Measurements from ENCODE around the gene GRID1.
"Not testable (repeated sequence)": the region's sequence is repeated elsewhere in the genome, so short reads cannot be mapped to it uniquely, and the experiment has no call there.

GRID1 gene

DNA sequence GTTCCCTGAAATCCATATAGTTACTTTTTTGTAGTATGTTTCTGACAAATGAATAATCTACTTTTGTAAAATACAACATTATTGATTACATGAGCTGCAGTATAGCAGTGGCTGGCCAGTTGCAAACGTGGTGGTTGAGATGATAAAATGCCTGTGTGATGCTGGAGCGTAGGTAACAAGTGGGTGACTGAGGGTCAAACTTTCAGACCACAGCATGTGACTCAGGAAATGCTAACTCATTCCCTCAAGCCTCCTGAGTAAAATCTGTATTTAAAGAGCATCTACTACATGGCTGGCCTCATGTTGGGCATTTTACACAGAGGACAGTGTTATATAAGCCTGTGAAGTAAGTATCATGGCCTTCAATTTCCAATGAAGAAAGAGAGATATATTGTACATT lies 585.2 kb downstream of the GRID1 start:
- no peak for DNase-seq (ENCODE audit: low read depth in 3 of 3, low spot score in 1 of 3)

DNA sequence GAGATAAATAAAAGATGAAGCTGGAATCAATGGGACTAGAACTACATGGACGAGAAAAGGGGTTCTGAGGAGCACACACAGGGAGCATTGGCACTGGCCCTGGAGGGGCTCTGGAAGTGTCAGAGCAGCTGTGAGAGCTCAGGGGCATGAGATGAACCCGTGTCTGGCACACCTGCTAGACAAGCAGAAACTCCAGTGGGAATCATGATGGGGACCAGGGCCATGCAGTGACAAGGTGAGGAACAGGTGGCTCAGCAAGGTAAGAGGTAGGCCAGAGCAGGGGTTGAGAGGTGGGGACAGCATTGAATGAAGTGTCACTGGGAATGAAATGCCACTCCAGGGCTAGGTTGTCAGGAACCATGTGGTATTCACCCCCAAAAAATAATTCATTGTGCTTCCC lies 588.5 kb downstream of the GRID1 start:
- no peak for DNase-seq (ENCODE audit: low read depth in 3 of 3, low spot score in 1 of 3)

DNA sequence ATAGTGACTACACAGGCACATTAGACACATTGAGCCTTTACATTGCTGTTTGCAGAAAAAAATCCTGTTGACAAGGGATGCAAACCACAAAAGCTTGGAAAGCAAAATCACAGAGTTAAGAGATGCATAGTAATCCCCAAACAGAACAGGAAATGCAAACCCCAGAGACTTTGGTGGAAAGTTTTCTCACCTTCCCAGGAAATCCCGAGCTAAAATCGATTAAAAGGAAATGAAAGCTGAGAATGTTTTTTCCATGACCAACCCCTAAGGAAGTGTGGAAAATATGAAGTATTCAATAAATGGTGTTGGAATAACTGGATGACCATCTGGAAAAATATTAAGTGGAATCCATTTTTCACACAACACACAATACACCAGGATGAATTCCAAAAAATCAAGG lies 598.7 kb downstream of the GRID1 start:
- no peak for DNase-seq (ENCODE audit: low read depth in 3 of 3, low spot score in 1 of 3)

DNA sequence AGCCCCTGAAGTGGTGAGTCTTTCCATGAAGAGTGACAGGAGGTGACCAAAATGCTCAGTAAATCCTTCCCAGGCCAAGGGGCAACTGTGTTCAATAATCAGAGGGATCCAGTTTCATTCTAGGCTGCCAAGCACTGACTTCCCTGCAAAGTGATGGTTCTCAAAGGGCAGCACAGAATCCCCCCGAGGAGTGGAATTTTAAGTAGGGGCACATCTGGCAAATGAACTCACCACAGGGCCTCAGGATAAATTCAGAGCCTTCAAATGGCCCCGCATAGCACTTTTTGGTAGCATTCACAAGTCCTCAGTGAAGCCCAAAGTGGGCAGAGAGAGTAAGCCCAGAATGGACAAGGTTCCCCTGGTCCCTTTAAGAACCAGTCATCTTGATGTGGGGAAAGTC lies 602.5 kb downstream of the GRID1 start:
- no peak for DNase-seq (ENCODE audit: low read depth in 3 of 3, low spot score in 1 of 3)

DNA sequence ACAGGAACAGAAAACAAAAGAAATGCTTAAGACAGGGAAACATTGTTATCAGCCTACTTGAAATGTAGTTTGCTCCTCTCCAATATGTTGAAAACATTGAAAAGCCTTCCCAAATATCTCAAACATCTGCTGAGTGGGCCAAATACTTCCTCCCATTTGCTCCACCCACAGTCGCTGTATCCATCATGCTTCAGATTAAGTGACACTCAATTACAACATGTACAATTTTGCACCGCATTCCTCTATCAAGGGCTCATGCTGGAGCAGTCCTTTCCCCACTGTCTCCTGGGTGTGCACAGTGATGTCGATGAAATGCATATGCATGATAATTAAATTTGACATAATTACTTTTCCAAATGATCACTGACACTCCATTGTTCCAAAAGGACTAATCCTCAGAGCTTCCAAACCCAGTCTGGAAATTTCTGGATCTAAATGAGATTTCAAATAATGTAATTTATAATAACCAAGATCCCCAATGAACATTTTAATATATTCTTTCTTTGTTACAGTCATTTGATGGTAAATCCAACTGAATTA lies 604.6 kb downstream of the GRID1 start:
- DNase-seq (ENCODE audit: low read depth in 3 of 3, low spot score in 1 of 3), result no peak

DNA sequence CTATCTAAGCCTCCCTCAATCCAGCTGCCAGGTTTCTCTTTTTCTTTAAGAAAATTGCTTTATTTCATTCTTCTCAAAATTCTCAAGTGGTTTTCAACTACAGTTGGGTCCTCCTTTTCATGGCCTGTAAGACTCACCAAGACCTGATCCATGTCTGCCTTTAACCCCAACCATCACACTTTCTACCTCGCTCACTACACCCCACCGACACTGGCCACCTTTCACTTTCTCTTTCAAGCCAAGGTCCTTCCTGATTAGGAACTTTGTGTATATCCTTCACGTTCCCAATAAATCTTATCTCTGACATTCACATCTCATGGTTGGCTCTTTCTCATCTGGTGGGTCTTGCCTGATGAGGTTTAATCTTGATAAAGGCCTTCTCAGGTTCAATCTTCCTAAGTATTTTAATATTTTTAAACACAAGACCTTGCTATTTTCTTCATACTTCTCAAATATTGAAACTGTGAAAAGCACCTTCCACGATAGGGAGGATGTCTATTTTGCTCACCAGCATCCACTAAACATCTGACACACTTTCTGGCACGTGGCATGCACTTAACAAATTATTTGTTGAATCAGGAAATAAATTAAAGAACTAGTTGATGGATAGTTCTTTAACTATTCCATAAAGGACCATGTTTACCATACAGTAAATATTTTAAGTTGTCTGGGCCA lies 624.8 kb downstream of the GRID1 start:
- DNase-seq (ENCODE audit: low read depth in 3 of 3, low spot score in 1 of 3), result no peak

DNA sequence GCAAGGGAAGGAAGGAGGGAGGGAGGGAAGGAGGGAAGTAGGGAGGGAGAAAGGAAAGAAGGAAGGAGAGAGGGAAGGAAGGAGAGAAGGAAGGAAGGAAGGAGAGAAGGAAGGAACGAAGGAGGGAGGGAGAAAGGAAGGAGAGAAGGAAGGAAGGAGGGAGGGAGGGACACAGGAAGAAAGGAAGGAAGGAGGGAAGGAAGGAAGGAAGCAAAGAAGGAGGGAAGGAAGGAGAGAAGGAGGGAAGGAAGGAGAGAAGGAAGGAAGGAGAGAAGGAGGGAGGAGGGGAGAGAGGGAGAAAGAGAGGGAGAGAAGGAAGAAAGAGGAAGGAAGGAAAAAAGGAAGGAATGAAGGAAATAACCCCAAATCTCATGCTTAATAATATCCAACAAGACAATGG lies 630.6 kb downstream of the GRID1 start:
- DNase-seq (ENCODE audit: low read depth in 3 of 3, low spot score in 1 of 3), result no peak

DNA sequence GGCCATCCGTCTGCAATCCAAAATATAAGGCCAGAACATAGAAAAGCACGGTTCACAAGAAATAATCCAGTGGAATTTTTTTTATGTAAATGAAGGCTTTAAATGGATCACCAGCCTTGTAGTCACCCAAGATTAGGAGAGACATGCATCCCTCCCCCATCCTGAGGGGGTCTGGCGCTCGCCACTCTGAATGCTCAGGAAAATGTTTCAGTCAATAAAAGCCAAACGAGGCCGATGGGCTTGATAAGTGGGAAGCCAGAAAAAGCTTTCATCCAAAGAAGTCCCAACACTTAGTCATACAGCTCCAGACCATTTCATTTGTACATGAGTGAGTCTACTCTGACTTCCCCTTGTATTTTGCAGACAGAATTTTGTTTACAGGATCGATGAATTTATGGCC lies 631.8 kb downstream of the GRID1 start:
- no peak for DNase-seq (ENCODE audit: low read depth in 3 of 3, low spot score in 1 of 3)

DNA sequence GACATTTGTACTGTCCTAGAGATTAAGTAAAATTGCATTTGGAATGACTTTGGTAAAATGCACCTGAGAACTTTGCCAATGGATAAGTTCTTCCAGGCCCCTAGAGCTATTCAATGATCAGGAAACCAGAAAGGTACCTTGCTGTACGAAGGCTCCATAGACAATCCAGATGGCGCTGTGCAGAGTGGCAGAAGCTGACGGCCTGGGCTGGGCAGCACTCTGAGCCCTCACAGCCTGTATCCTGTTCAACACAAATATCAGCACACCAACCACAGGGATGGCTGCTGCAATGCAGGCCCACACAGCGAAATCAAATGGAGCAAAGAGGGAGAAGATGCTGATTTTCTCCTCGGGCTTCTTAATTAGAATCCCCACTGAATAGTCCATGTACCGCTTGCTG lies 642.4 kb downstream of the GRID1 start:
- DNase-seq (ENCODE audit: low read depth in 3 of 3, low spot score in 1 of 3), result no peak

DNA sequence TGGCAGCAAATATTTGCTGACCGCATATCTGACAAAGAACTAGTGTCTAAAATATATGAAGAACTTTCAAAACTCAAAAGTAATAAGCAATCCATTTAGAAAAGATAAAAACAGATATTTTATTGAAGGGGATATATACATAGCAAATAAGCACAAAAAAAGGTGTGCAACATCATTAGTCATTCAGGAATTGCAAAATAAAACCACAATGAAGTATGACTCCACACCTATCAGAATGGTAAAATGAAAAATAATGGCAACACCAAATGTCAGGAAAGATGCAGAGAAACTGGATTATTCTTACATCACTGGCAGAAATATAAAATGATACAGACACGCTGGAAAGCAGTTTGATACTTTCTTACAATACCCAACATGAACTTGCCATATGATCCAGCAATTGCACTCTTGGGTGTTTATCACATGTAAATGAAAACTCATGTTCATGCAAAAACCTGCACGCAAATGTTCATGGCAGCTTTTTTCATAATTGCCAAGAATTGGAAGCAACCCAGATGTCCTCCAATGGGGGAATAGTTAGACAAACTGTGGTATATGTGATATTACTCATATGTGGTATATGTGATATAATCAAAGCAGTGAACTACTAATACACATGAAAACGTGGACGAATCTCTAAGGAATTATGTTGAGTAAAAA lies 645.5 kb downstream of the GRID1 start:
- no peak for DNase-seq (ENCODE audit: low read depth in 3 of 3, low spot score in 1 of 3)

DNA sequence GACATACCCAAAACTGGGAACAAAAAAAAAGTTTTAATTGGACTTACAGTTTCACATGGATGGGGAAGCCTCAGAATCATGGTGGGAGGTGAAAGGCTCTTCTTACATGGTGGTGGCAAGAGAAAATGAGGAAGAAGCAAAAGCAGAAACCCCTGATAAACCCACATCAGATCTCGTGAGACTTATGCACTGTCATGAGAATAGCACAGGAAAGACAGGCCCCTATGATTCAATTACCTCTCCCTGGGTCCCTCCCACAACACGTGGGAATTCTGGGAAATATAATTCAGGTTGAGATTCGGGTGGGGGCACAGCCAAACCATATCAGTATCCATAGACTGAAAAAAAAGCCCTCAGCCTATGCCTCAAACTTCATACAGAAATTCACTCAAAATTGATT lies 647.2 kb downstream of the GRID1 start:
- DNase-seq (ENCODE audit: low read depth in 3 of 3, low spot score in 1 of 3), result no peak

DNA sequence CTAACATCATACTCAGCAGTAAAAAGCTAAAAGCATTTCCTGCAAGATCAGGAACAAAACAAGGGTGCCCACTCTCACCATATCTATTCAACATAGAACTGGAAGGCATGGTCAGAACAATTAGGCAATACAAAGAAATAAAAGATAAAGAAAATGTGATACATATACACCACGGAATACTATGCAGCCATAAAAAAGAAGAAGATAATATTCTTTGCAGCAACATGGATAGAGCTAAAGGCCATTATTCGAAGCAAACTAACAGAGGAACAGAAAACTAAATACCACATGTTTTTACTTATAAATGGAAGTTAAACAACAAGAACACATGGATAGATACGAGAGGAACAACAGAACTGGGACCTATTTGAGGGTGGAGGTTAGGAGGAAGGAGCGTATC lies 652.7 kb downstream of the GRID1 start:
- no peak for DNase-seq (ENCODE audit: low read depth in 3 of 3, low spot score in 1 of 3)

DNA sequence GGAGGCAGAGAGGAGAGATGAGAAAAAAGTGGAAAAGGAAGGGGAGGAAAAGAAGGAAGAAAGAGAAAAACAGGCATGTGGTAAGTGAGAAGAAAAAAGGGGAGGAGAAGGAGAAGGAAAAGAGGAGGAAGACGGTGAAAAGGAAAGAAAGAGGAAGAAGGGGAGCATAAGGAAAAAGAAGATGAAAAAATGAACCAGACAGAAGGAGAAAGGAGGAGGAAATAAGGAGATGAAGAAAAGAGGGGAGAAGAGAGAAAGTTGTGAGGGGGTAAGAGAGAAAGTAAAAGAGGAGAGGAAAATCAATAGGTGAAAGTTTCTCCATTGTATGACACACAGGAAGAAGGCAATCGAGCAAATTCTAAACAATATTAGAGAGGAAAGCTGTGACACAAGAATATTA lies 663.8 kb downstream of the GRID1 start:
- no peak for DNase-seq (ENCODE audit: low read depth in 3 of 3, low spot score in 1 of 3)

DNA sequence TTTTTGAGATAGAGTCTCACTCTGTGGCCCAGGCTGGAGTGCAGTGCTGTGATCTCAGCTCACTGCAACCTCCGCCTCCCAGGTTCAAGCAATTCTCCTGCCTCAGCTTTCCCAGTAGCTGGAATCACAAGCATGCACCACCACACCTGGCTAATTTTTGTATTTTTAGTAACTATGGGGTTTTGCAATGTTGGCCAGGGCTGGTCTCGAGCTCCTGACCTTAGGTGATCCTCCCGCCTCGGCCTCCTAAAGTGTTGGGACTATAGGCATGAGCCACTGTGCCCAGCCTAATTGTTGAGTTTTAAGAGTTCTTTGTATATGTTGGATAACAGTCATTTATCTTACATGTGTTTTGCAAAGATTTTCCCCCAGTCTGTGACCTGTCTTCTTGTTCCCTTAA lies 667.5 kb downstream of the GRID1 start:
- DNase-seq (ENCODE audit: low read depth in 3 of 3, low spot score in 1 of 3), result not testable (repeated sequence)

DNA sequence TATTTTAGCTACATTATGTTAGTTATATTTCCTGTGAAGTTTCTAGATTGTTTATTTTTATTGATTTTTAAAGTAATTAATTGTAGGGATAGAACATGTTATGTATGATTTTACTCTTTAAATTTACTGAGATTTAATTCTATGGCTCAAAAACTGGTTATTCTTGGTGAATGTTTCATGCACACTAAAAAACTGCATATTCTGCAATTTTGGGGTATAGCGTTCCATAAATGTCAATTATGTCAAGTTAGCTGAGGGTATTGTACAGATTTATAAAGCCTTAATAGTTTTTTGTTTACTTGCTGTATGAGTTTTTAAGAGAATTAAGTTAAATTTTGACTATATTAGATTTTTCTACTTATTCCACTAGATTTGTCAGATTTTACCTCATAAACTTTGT lies 669.7 kb downstream of the GRID1 start:
- no peak for DNase-seq (ENCODE audit: low read depth in 3 of 3, low spot score in 1 of 3)

DNA sequence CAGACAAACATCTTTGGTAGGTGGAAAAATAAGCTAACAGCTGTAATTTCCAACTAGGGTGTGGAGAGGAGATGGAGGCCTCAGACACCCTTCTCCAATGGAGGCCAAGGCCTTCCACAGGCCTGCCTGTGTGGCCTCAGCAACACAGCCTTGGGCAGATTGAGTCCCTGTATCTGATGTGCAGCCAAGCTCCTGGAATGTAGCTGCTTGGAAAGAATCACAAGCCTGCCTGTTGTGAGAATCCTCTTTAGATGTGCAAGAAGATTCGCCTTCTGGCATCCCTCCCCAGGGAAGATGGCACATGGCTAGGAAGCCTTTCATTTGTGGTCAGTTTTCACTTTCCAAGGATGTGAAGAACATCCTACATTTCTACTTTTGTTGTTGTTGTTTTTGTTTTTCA lies 684.0 kb downstream of the GRID1 start:
- DNase-seq (ENCODE audit: low read depth in 3 of 3, low spot score in 1 of 3), result no peak

DNA sequence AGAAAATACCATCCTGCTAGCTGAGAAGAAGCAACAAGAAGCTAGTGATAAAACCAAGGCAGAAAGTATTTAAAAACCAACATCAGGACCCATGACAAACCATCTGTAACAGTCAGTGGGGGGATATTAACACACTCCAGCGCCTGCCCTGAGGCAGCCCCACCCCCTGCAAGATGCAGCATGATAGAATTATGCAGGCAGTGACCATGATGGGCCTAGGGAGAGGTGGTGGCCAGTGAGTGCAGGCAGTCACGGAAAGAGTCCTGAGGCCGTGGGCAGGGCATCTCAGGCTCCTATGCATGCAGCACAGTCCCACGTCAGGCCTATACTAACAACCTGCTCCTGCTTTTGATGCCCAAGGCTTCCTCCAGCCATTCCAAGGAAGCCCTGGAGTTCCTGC lies 686.9 kb downstream of the GRID1 start:
- no peak for DNase-seq (ENCODE audit: low read depth in 3 of 3, low spot score in 1 of 3)

DNA sequence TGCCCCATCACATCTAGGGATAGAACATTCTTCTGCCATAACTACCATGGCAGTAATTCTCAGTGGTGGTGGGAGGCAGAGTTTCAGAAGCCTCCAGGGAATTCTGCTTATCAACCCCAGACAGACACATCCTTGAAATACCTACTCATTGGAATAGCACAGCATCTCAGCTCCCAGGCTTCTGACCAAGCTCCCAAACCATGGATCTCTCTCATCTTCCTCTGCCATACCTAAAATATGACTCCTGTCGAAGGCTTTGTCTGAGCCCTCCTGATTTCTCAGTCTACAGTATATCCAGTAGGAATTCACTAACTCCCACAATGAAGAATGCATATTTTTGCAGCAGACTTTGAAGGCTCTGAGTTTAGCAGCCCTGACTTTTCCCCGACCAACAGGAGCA lies 687.5 kb downstream of the GRID1 start:
- no peak for DNase-seq (ENCODE audit: low read depth in 3 of 3, low spot score in 1 of 3)

DNA sequence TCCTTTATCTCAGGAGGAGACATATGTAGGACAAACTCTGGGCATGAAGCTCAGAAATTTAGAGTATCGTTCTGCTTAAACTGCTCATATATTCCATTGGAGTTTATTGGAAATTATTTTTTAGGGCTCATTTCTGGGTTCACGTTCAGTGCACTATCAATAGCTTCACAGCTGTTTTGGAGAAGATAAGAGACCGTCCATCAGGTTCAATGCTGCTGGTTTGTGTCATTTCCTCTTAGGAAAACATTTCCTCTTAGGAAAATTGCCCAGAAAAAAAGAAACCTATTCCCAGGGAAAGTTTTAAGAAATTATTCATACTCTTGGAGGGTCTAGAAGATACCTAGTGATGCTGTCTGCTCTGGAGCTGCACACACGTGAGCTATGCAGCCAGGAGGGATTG lies 691.7 kb downstream of the GRID1 start:
- no peak for DNase-seq (ENCODE audit: low read depth in 3 of 3, low spot score in 1 of 3)

DNA sequence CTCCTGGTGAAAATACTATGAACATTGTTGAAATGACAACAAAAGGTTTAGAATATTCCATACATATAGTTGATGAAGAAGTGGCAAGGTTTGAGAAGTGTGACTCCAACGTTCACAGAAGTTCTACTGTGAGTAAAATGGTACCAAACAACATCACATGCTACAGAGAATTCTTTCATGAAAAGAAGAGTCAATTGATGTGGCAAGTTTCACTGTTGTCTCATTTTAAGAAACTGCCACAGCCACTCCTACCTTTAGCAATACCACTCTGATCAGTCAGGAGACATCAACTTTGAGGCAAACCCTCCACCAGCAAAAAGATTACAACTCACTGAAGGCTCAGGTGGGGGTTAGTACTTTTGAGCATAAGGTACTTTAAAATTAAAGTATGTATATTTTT lies 693.3 kb downstream of the GRID1 start:
- DNase-seq (ENCODE audit: low read depth in 3 of 3, low spot score in 1 of 3), result no peak

DNA sequence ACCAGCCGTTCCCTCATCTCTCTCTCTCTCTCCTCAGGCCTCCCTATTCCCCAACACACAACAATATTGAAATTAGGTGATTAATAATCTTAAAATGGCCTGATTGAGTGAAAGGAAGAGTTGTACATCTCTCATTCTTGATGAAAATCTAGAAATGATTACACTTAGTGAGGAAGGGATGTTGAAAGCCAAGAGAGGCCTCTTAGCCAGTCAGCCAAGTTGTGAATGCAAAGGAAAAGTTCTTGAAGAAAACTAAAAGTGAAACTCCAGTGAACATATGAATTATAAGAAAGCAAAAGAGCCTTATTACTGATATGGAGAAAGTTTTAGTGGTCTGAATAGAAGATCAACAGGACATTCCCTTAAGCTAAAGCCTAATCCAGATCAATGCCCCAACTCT lies 695.1 kb downstream of the GRID1 start:
- no peak for DNase-seq (ENCODE audit: low read depth in 3 of 3, low spot score in 1 of 3)

DNA sequence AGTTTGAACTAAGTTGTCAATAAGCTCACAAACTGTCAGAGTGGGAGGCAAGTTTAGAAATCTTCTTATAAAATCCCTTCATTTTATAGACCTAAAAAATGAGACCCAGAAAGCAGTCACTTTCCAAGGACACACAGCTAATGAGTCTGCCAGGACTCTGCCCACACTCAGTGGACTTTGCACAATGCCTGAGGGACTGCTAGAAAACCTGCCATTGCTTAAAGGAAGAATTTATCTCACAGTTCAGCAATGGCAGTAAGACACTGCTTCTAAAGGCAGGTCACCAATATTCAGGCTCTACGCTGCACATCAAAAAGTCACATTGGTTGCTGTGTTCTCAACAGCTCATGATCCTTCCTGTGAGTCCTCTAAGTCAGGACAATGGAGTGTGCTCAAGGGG lies 698.1 kb downstream of the GRID1 start:
- no peak for DNase-seq (ENCODE audit: low read depth in 3 of 3, low spot score in 1 of 3)

DNA sequence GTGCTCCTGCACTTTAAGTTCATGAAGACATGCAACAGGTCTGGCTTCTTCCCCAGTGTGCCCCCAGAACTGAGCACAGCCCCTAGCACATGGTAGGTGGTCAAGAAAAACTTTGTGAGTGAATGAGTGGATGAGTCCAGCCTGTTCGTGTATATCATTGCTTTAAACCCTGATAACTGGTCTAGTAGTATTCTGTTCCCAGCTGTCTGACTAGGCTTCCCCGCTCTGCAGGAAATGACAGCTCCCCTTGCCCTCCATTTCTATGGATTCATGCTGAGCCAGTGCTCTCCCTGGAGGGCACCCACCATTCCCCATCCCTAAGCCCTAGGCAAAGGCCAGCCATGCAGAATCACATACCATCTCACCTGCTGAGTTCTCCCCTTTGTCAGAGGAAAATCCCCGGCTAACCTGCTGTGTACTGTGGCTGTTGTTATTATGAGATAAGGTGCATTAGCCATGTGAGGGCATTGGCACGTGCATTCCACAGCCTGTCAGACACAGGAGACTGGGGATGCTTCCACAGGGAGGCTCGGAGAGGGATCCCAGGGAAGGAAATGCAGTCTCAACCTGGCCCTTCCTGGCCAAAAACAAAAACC lies 698.9 kb downstream of the GRID1 start:
- DNase-seq (ENCODE audit: low read depth in 3 of 3, low spot score in 1 of 3), result no peak

All from stimulated activated CD4-positive, alpha-beta T cell treated with anti-CD3 and anti-CD28 coated beads, TNF-alpha, amount 100 ng/mL, for 1 hour (primary cell).